ENCODE data around the gene NUP188.
A peak's percentile ranks its signal among the peaks of the same experiment; 100 is the strongest.
"Not testable (repeated sequence)": the region's sequence is repeated elsewhere in the genome, so short reads cannot be mapped to it uniquely, and the experiment has no call there.

NUP188 gene

DNA sequence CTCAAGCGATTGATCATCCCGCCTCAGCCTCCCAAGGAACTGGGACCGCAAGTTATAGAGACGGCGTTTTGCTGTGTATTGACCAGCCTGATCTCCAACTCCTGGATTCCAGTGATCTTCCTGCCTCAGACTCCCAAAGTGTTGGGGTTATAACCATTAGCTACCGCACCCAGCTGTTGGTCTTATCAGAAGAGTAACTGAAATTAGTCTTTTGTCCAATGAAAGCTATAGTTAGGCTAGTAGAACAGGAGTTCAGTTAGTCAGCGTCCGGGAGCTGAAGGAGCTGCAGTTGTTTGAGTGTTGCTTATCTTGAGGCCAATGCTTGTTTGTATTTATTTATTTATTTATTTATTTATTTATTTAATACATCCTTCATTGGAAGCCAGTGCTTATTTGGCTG, 85.7 kb downstream of the NUP188 start:
- no peak for DNase-seq

- not testable (repeated sequence) for DNase-seq
Measured at GRCh38 chr9:129035838-129036237, 88.3 kb downstream of the NUP188 start.

DNA sequence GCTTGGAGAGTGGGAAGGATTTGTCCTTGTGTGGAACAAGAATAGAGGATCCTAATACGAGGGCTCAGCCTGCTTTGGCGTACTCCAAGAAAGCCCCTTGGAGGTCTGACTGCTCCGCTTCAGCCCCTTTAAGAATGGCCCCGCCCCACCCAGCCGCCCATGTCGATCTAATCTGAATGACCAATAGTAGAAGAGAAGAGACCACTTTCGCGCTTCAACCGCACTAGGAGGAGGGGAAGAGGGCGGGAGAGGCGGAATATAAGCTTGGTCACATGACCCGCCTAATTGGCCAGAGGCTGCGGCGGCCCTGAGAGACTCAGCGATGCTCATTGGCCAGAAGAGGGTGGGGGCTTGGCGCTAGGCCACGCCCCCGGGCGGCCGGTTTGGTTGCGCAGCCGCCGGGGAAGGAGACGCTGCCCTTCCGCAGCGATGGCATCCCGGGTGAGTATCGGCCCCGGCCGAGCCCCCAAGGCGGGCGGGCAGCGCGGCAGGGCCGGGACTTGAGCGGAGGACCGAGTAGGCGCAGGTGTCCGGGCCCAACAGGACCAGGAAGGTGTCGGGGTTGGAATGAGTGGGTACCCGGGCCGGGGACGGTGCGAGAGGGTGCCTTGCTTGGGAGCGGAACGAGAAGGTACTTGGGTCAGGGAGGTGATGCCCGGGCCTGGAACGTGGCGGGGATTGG, 88.9 kb downstream of the NUP188 start, which contains the start of gene MIGA2:
Gene MIGA2 (plus strand): TSS at position 386 of the 682 bp plus-strand sequence. CDS start 3,969 bp downstream, outside the sequence.
- DNase-seq, result peak; percentile 87

DNA sequence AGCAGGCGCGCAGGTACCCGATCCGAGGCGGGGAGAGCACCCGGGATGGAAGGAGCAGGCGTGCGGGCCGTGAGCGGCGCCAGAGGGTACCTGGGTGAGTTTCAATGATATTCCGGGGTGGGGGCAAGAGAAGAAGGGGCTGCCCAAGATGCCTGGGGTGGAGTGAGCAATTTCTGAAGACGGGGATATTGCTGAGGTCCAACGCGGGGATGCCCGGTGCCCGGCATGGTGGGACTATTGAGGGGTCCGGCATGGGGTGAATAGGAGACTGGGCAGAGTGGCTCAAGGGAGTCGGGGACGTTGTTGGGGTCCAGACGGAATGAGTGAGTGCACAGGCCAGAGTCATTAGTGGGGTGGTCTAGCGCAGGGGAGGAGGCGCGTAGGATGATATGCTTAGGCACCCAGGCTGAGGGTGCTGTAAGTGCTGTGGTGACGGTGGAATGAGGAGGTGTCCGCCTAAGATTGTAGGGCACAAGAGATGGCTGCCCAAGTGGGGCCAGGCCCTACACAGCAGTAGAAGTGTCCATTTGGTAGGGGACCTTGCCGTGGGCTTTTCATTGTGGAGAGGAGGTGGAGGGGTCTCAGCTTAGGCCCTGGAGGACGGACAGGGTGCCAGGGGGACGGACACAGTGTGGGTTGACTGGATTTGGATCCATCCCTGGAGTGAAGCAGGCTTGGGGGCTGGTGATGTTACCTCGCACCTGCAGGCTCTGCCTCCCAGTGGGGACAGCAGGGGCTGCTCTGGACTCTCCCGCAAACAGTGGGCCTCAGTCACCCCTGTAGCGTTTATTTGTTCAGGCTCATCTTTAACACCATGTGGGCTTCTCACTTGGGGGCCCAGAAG, 89.6 kb downstream of the NUP188 start:
- no peak for DNase-seq

DNA sequence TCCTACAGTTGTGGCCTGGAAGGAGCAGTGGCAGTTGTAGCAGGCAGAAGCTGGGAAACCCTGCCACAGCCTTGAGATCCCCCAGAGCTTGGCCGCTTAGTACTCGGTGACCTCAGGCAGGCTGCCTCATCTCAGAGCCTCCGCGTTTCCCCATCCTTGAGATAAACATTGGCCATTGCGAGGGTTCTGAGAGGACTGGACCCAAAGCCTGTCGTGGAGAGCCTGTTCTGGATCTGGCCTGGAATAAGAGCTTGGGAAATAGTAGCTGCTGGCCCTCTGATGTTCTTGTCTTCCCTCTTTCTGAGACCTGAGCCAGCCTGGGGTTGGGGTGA, 90.2 kb downstream of the NUP188 start:
- no peak for DNase-seq

GRCh38 chr9:129038109-129038852, 90.8 kb downstream of the NUP188 start:
- no peak for DNase-seq

GRCh38 chr9:129040113-129040643, 92.7 kb downstream of the NUP188 start:
- DNase-seq, result no peak

- no peak for DNase-seq
Measured at GRCh38 chr9:129042016-129042415, 94.5 kb downstream of the NUP188 start.

DNA sequence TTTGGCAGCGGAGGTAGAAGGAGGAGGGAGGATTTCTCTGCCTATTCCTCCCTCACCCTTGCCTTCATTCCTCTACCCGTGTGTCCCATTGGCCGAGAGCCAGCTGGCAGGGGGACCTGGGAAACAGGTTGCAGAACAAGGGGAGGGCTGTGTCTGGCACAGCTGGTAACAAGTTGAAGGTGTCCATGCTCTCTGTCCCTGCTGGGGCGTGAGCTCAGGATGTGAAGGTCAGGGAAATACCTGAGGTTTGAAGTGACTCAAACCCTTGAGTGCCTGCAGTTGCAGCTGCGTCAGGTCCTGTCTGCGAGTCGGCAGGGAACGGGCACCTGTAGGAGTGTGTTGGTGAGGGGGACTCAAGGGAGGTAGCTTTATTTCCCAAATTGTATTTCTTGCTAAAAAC, 105.1 kb downstream of the NUP188 start:
- no peak for DNase-seq

DNA sequence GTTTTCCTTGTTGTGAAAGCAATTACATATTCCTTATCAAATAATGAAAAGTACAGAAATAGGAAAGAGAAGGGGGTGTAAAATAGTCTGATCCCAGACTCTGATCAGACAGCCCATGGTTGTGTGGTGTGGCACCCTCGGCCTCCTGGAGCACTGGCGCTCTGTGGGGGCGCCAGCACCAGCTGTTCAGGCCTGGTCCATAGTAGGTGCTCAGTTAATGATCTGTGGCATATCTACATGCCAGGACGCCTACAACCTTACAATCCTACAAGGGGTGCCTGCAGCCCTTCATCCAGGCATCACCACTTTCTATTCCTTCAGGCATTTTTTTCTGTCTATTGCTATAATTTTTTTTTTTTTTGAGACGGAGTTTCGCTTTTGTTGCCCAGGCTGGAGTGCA, 105.5 kb downstream of the NUP188 start:
- DNase-seq, result no peak

DNA sequence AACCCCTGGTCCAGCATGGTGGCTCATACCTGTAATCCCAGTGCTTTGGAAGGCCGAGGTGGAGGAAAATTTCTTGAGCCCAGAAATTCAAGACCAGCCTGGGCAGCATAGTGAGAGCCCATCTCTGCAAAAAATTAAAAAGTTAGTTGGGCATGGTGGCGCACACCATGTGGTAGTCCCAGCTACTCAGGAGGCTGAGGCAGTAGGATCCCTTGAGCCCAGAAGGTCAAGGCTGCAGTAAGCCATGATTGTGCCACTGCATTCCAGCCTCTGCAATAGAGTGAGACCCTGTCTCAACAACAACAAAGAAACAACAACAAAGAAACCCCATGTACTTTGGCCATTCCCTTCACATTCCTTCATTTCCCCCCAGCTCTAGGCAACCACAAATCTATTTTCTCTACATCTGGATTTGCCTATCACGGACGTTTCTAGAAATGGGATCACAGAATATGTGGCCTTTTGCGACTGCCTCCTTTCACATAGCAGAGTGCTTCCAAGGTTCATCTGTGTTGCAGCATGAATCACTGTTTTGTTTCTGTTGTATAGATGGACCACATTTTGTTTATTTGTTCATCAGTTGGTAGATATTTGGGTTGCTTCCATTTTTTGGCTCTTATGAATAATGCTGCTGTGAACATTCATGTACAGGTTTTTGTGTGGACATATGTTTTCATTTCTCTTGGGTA, 106.8 kb downstream of the NUP188 start:
- DNase-seq, result no peak
